22Rv1 (cell line): ENCODE results near the gene RABIF.

Source experiments
- ZFX ChIP-seq: fragments of 450-650 bp; IDR thresholded peaks from 2 replicates; pipeline ENCODE4 v1.6.1; 2017; ENCODE audit warnings: antibody characterized with exemption, borderline replicate concordance
- TF ChIP-seq, protein P1 (sequence below): fragments of 450-650 bp; IDR thresholded peaks from 2 replicates; pipeline ENCODE4 v1.5.1; 2017; ENCODE audit warnings: mild to moderate bottlenecking

DNA sequence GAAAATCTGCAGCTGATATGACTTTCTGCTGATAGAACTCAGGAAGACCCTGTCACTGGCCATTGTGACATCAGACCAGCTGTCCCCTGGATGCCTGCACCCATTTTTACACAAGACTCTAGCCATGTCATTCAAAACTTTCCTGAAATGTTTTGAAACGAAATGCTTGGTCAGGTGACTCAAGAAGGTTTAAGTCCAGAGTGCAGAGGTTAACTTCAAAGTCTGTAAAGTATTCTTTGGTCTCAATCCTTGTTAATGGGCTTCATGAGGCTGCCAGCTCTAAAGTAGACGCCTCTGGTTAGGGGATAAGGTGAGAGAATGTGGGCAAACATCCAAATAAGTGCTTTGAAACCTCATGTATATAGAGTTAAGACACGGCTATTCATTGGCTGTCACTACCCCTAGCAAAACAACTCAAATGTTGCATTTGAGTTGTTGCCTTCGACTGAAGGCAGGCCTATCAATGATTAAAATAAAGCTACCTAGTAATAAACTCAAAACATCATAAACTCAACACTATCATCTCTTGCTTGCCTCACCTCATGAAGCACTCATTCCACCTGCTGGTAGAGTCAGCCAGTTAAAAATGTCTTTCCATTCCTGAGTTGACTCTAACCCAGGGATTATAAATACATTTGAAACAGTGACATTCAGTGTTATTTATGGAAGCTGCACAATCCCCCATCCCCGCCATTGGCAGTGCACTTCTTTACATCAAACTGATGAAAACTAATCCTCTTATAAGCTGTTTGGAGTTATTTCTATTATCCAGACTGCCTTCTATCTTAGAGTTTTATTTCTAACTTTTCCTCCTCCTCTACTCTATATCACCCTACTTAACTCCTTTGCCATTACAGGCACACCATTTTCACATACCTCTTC is 26.0 kb downstream of the RABIF start:
- TF ChIP-seq, protein P1, sequence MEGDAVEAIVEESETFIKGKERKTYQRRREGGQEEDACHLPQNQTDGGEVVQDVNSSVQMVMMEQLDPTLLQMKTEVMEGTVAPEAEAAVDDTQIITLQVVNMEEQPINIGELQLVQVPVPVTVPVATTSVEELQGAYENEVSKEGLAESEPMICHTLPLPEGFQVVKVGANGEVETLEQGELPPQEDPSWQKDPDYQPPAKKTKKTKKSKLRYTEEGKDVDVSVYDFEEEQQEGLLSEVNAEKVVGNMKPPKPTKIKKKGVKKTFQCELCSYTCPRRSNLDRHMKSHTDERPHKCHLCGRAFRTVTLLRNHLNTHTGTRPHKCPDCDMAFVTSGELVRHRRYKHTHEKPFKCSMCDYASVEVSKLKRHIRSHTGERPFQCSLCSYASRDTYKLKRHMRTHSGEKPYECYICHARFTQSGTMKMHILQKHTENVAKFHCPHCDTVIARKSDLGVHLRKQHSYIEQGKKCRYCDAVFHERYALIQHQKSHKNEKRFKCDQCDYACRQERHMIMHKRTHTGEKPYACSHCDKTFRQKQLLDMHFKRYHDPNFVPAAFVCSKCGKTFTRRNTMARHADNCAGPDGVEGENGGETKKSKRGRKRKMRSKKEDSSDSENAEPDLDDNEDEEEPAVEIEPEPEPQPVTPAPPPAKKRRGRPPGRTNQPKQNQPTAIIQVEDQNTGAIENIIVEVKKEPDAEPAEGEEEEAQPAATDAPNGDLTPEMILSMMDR, result no peak
- no peak for TF ChIP-seq ZFX
